SK-N-SH (cell line): Measurements from ENCODE around the gene PNP. TPM values are rescaled to one million over a fixed set of nuclear protein-coding genes. Genes with fewer than 3 reads are reported as not detected.

Source experiments
- CTCF ChIA-PET: fragments of 300-600, 350-600 bp; formaldehyde crosslinking; extraction: SDS; loops from one replicate; lab custom pipeline; 2021; lab: Yijun Ruan, JAX
- POLR2A ChIA-PET: fragments of 350-600 bp; sonication (Branson Sonifier 250); formaldehyde crosslinking; extraction: SDS; loops from one replicate; lab custom pipeline; 2020; ENCODE audit warnings: antibody characterized with exemption, inconsistent platforms; lab: Yijun Ruan, JAX
- DNase-seq: peaks from one replicate; pipeline ENCODE4 v3.0.0; 2012
- H2AFZ ChIP-seq: fragments of 200-600 bp; sonication (generic); 2 replicates; pipeline ENCODE4 v1.8.1; 2016; ENCODE audit warnings: antibody characterized with exemption, mild to moderate bottlenecking, low read depth
- H3F3A ChIP-seq: fragments of 200-600 bp; sonication (generic); replicated peaks from 2 replicates; pipeline ENCODE3; 2016; ENCODE audit warnings: antibody characterized with exemption, mild to moderate bottlenecking; ENCODE audit not compliant: insufficient read depth
- H3K27ac ChIP-seq, 2 experiments: fragments of 200-500 bp in 1 of 2; fragments of 200-600 bp in 1 of 2; sonication (Bioruptor generic) in 1 of 2; sonication (generic), shearing (Covaris generic) in 1 of 2; 2 replicates each; pipeline versions ENCODE4 v1.5.1 to v1.6.1; 2014 to 2016; ENCODE audit warnings: low read depth in 2 of 2, inconsistent platforms in 1 of 2, low read length in 1 of 2, mild to moderate bottlenecking in 1 of 2, mixed read lengths in 1 of 2
- H3K27me3 ChIP-seq: fragments of 200-600 bp; sonication (generic), shearing (Covaris generic); 2 replicates; pipeline ENCODE4 v1.6.1; 2016; ENCODE audit warnings: mixed run types; ENCODE audit not compliant: insufficient read depth
- H3K36me3 ChIP-seq, 2 experiments: fragments of 200-500 bp in 1 of 2; fragments of 200-600 bp in 1 of 2; sonication (Bioruptor generic) in 1 of 2; sonication (generic) in 1 of 2; replicated peaks in 1 of 2; 2 replicates each; pipeline versions ENCODE3 to v1.5.1; 2014 to 2016; ENCODE audit warnings: low read length in 1 of 2, mild to moderate bottlenecking in 1 of 2; ENCODE audit not compliant: insufficient read depth in 2 of 2, control insufficient read depth in 1 of 2
- H3K4me1 ChIP-seq, 2 experiments: fragments of 200-500 bp in 1 of 2; fragments of 200-600 bp in 1 of 2; sonication (Bioruptor generic) in 1 of 2; sonication (generic), shearing (Covaris generic) in 1 of 2; 2 replicates each; pipeline versions ENCODE4 v1.5.1 to v1.6.1; 2014 to 2016; ENCODE audit warnings: low read depth in 1 of 2, low read length in 1 of 2, mixed run types in 1 of 2; ENCODE audit not compliant: insufficient read depth in 2 of 2, control insufficient read depth in 1 of 2
- H3K4me2 ChIP-seq: fragments of 200-600 bp; sonication (generic), shearing (Covaris generic); 2 replicates; pipeline ENCODE4 v1.6.1; 2017; ENCODE audit warnings: mixed run types
- H3K4me3 ChIP-seq, 2 experiments: fragments of 200-500 bp in 1 of 2; fragments of 200-600 bp in 1 of 2; sonication (Bioruptor generic) in 1 of 2; sonication (generic), shearing (Covaris generic) in 1 of 2; 2 replicates each; pipeline versions ENCODE4 v1.5.1 to v1.8.1; 2014 to 2016; ENCODE audit warnings: low read depth in 2 of 2, inconsistent platforms in 1 of 2, low read length in 1 of 2, mild to moderate bottlenecking in 1 of 2, mixed read lengths in 1 of 2, moderate library complexity in 1 of 2
- H3K79me2 ChIP-seq: fragments of 200-600 bp; sonication (generic); 2 replicates; pipeline ENCODE4 v1.8.1; 2017; ENCODE audit warnings: mild to moderate bottlenecking; ENCODE audit not compliant: insufficient read depth
- H3K9ac ChIP-seq: fragments of 200-600 bp; sonication (generic); 2 replicates; pipeline ENCODE4 v1.6.1; 2017; ENCODE audit warnings: mixed run types
- H3K9me2 ChIP-seq: fragments of 200-600 bp; sonication (generic); 2 replicates; pipeline ENCODE4 v1.6.1; 2017; ENCODE audit warnings: mixed run types
- H3K9me3 ChIP-seq: fragments of 200-600 bp; sonication (generic); 2 replicates; pipeline ENCODE4 v1.6.1; 2017; ENCODE audit warnings: mixed run types, mild to moderate bottlenecking, moderate library complexity
- H4K20me1 ChIP-seq: fragments of 200-600 bp; sonication (generic); 2 replicates; pipeline ENCODE4 v1.6.1; 2017; ENCODE audit warnings: mild to moderate bottlenecking, mixed run types; ENCODE audit not compliant: insufficient read depth
- CHD2 ChIP-seq: fragments of 150-350 bp; IDR thresholded peaks from 2 replicates; pipeline ENCODE4 v1.6.1; 2018; ENCODE audit warnings: low read length; ENCODE audit not compliant: partially characterized antibody
- GATA2 ChIP-seq: sonication (generic); formaldehyde crosslinking; IDR thresholded peaks from 2 replicates; pipeline ENCODE4 v1.5.0; 2020; ENCODE audit warnings: mild to moderate bottlenecking, missing genetic modification reagents
- JUND ChIP-seq: IDR thresholded peaks from 2 replicates; pipeline ENCODE4 v1.4.0; 2012
- MAX ChIP-seq: IDR thresholded peaks from 2 replicates; pipeline ENCODE4 v1.4.0; 2012; ENCODE audit warnings: low read depth
- MXI1 ChIP-seq: IDR thresholded peaks from 2 replicates; pipeline ENCODE4 v1.6.1; 2012; ENCODE audit warnings: mild to moderate bottlenecking, low read depth, low read length, improper control_type of control experiment
- NFIC ChIP-seq: IDR thresholded peaks from 2 replicates; pipeline ENCODE4 v1.4.0; 2012; ENCODE audit warnings: borderline replicate concordance
- NRF1 ChIP-seq: IDR thresholded peaks from 2 replicates; pipeline ENCODE4 v1.6.1; 2012; ENCODE audit warnings: low read depth, mild to moderate bottlenecking, low read length
- RAD21 ChIP-seq: IDR thresholded peaks from 2 replicates; pipeline ENCODE4 v1.6.1; 2012; ENCODE audit warnings: mild to moderate bottlenecking, low read length
- RFX5 ChIP-seq: IDR thresholded peaks from 2 replicates; pipeline ENCODE4 v1.6.1; 2012; ENCODE audit warnings: mild to moderate bottlenecking, improper control_type of control experiment, low read length
- SIN3A ChIP-seq: IDR thresholded peaks from 2 replicates; pipeline ENCODE4 v1.6.1; 2012; ENCODE audit warnings: low read depth, mild to moderate bottlenecking, low read length, moderate library complexity, borderline replicate concordance
- TCF12 ChIP-seq: IDR thresholded peaks from 2 replicates; pipeline ENCODE4 v1.4.0; 2012
- YY1 ChIP-seq: IDR thresholded peaks from 2 replicates; pipeline ENCODE4 v1.4.0; 2012; ENCODE audit warnings: low read depth, mild to moderate bottlenecking
- ZBTB33 ChIP-seq: IDR thresholded peaks from 2 replicates; pipeline ENCODE4 v1.4.0; 2012; ENCODE audit warnings: low read depth, borderline replicate concordance
- WGBS: methylation state at CpG from one replicate; pipeline ENCODE4 v1.1.6; 2017; ENCODE audit warnings: low lambda C conversion rate; 5-methylcytosine and 5-hydroxymethylcytosine counted together
- polyA plus RNA-seq, 3 experiments: library from polyadenylated mRNA; depleted of rRNA; stranded (reverse); fragments of >200 nt; gene quantifications; 2 replicates each; pipeline ENCODE4 v1.2.3, GENCODE V29; 2012

Gene PNP
- polyA plus RNA-seq, 1 of the 3 experiments (the other 2 are of a cell fraction): 29.8 TPM

GRCh38 chr14:20454516-20455354, 14.5 kb upstream of the PNP start, which contains the start of the genes APEX1 and OSGEP (continued):
- TF ChIP-seq TCF12: no peak
- TF ChIP-seq YY1: peak; percentile 60; the same call in 1 of the 2 replicates
- TF ChIP-seq JUND: no peak
- TF ChIP-seq RAD21: no peak; the same call in 1 of the 2 replicates
- TF ChIP-seq RFX5: no peak
- 0 out of 2 replicates have a peak, but pooled peaks have one; percentile 5 for TF ChIP-seq NRF1
- TF ChIP-seq NFIC: peak; percentile 34; the same call in 1 of the 2 replicates
- no peak; the same call in 1 of the 2 replicates for TF ChIP-seq GATA2 (CRISPR knock-in tag)
- peak; percentile 74; the same call in 1 of the 2 replicates for TF ChIP-seq SIN3A

GRCh38 chr14:20455355-20456300, 13.6 kb upstream of the PNP start:
- 3% methylated on average over 36 of the region's 39 CpGs for WGBS
- peak; percentile 80 for DNase-seq
- Histone ChIP-seq H3K4me2 (peak overlapping the region; percentile 96), H2AFZ (peak overlapping the region; percentile 82; the same call in 1 of the 2 replicates), H3K27me3 (no peaks in the 10 kb centered on the region), H3K4me1 (peaks cover 13 to 14% of the 10 kb centered on the region in 2 experiments; a peak in 3 of 4 replicates), H3F3A (peaks cover 17% of the 10 kb centered on the region), H4K20me1 (no peaks in the 10 kb centered on the region), H3K79me2 (peaks cover 60% of the 10 kb centered on the region), H3K9me2 (no peaks in the 10 kb centered on the region), H3K36me3 (peaks cover 47 to 61% of the 10 kb centered on the region in 2 experiments), H3K4me3 (peak overlapping the region; percentile 92), H3K27ac (peak overlapping the region; percentile 92 to 96), H3K9me3 (no peaks in the 10 kb centered on the region), H3K9ac (peak overlapping the region; percentile 92)
- ChIA-PET POLR2A (interaction anchor here (0.7 to 3.0 kb wide), 11 partner anchors 8 to 226 kb away, joined by 3 to 35 read pairs (median 4); partner anchors contain the start of genes CCNB1IP1, PARP2, PNP and TEP1), CTCF (interaction anchor here (0.8 to 2.7 kb wide), 6 partner anchors 14 to 155 kb away, joined by 3 to 7 read pairs (median 4); partner anchors contain the start of gene PNP)
- no peak for TF ChIP-seq MAX
- TF ChIP-seq CHD2: peak; percentile 94
- TF ChIP-seq ZBTB33: 0 out of 2 replicates have a peak, but pooled peaks have one; percentile 30
- peak; percentile 77 for TF ChIP-seq GATA2 (CRISPR knock-in tag)
- TF ChIP-seq MXI1: 0 out of 2 replicates have a peak, but pooled peaks have one; percentile 12
